Neuron (in vitro differentiated cells): ENCODE results near the gene FSIP2.
"Not testable (repeated sequence)": the region's sequence is repeated elsewhere in the genome, so short reads cannot be mapped to it uniquely, and the experiment has no call there.

ENCODE experiments used
- H2AFZ ChIP-seq: one replicate; pipeline ENCODE4 v1.6.1; 2013; ENCODE audit warnings: low read depth, mild to moderate bottlenecking, inconsistent platforms, low read length, moderate library complexity
- H3K27me3 ChIP-seq: one replicate; pipeline ENCODE4 v1.6.1; 2013; ENCODE audit warnings: low read length; ENCODE audit not compliant: insufficient read depth
- H3K36me3 ChIP-seq: one replicate; pipeline ENCODE4 v1.6.1; 2013; ENCODE audit warnings: low read length; ENCODE audit not compliant: insufficient read depth
- H3K4me1 ChIP-seq: one replicate; pipeline ENCODE4 v1.6.1; 2013; ENCODE audit warnings: low read length; ENCODE audit not compliant: insufficient read depth
- H3K4me3 ChIP-seq: 2 replicates; pipeline ENCODE4 v1.5.1; 2013; ENCODE audit warnings: mild to moderate bottlenecking, low read length, moderate library complexity
- H3K9me3 ChIP-seq: one replicate; pipeline ENCODE4 v1.6.1; 2013; ENCODE audit warnings: low read length

FSIP2 gene

GRCh38 chr2:185825557-185825956 is 87.0 kb downstream of the FSIP2 start:
- Histone ChIP-seq H3K27me3 (no peaks in the 10 kb centered on the region), H2AFZ (no peak overlapping the region), H3K36me3 (no peaks in the 10 kb centered on the region), H3K4me1 (no peaks in the 10 kb centered on the region), H3K9me3 (no peaks in the 10 kb centered on the region), H3K4me3 (no peak overlapping the region)

DNA sequence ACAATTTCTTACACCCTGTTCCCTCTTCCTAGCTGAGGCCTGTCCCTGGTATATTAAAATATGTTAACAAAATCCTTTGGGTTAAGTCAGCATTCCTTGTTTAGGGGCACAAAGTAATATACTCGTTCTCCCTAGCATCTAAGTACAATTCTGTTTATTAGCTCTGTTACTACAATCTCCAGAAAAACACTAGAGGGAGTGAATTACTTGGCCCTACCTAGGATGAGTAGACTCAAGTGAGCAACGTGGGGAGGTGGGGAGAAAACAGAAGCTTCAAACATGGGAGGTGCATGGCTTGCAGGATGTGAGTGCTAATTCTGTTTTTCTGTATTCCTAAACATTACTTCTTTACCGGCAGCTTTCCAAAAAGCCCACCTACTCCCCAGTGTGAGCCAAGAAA is 89.7 kb downstream of the FSIP2 start:
- Histone ChIP-seq H3K4me3 (no peak overlapping the region), H3K36me3 (no peaks in the 10 kb centered on the region), H3K27me3 (no peaks in the 10 kb centered on the region), H3K4me1 (no peaks in the 10 kb centered on the region), H2AFZ (no peak overlapping the region), H3K9me3 (no peaks in the 10 kb centered on the region)

DNA sequence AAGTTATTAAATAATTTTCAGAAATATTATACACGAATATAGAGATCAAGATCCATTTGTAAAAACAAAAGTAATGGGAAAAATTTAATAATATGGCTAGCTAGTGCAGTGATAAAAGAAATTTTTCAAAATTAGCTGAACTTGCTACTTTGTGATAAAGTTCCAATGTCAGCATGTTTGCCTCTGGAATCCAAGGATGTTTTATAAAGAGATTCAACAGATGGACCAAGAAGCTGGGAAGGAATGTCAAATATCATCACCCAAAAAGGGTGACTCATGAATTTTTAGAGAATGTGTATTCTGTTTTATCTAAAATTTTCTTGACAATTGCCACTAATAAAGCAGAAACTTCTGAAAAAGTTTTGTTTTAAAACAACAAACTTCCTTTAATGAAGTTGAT is 95.3 kb downstream of the FSIP2 start:
- Histone ChIP-seq H3K4me1 (no peaks in the 10 kb centered on the region), H3K4me3 (no peak overlapping the region), H3K36me3 (no peaks in the 10 kb centered on the region), H2AFZ (no peak overlapping the region), H3K27me3 (no peaks in the 10 kb centered on the region), H3K9me3 (no peaks in the 10 kb centered on the region)

DNA sequence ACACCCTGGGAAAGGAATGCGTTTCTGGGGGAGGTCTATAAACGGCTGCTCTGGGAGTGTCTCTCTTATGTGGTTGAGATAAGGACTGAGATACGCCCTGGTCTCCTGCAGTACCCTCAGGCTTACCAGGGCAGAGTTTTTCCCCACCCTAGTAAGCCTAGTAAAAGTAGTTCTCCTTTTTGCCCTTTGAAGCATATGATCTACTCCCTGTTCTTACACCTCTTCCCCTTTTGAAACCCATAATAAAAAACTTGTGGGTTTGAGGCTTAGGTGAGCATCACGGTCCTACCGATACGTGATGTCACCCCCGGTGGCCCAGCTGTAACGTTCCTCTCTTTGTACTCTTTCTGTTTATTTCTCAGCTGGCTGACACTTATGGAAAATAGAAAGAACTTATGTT is 97.4 kb downstream of the FSIP2 start:
- Histone ChIP-seq H2AFZ (no peak overlapping the region), H3K9me3 (peaks cover 3% of the 10 kb centered on the region), H3K4me3 (no peak overlapping the region), H3K36me3 (no peaks in the 10 kb centered on the region), H3K27me3 (no peaks in the 10 kb centered on the region), H3K4me1 (no peaks in the 10 kb centered on the region)

- Histone ChIP-seq H3K27me3 (no peaks in the 10 kb centered on the region), H2AFZ (no peak overlapping the region), H3K9me3 (no peaks in the 10 kb centered on the region), H3K36me3 (no peaks in the 10 kb centered on the region), H3K4me3 (no peak overlapping the region), H3K4me1 (no peaks in the 10 kb centered on the region)
Observed at GRCh38 chr2:185854885-185855284, 116.3 kb downstream of the FSIP2 start.

- Histone ChIP-seq H3K4me3 (no peak overlapping the region), H3K4me1 (no peaks in the 10 kb centered on the region), H3K27me3 (no peaks in the 10 kb centered on the region), H3K36me3 (no peaks in the 10 kb centered on the region), H2AFZ (no peak overlapping the region), H3K9me3 (no peaks in the 10 kb centered on the region)
Observed at GRCh38 chr2:185857691-185858090, 119.1 kb downstream of the FSIP2 start.

GRCh38 chr2:185859506-185859905 is 120.9 kb downstream of the FSIP2 start:
- Histone ChIP-seq H3K9me3 (no peaks in the 10 kb centered on the region), H2AFZ (no peak overlapping the region), H3K4me1 (no peaks in the 10 kb centered on the region), H3K4me3 (no peak overlapping the region), H3K27me3 (no peaks in the 10 kb centered on the region), H3K36me3 (no peaks in the 10 kb centered on the region)

- no peak overlapping the region for H2AFZ ChIP-seq
- no peaks in the 10 kb centered on the region for H3K9me3 ChIP-seq
- no peaks in the 10 kb centered on the region for H3K27me3 ChIP-seq
- no peaks in the 10 kb centered on the region for H3K4me1 ChIP-seq
- H3K36me3 ChIP-seq, result no peaks in the 10 kb centered on the region
- no peak overlapping the region for H3K4me3 ChIP-seq
Observed at GRCh38 chr2:185860321-185860720, 121.7 kb downstream of the FSIP2 start.

- no peaks in the 10 kb centered on the region for H3K4me1 ChIP-seq
- H3K4me3 ChIP-seq, result no peak overlapping the region
- H3K9me3 ChIP-seq, result no peaks in the 10 kb centered on the region
- no peaks in the 10 kb centered on the region for H3K27me3 ChIP-seq
- no peaks in the 10 kb centered on the region for H3K36me3 ChIP-seq
- H2AFZ ChIP-seq, result no peak overlapping the region
Observed at GRCh38 chr2:185862657-185863398, 124.2 kb downstream of the FSIP2 start.

DNA sequence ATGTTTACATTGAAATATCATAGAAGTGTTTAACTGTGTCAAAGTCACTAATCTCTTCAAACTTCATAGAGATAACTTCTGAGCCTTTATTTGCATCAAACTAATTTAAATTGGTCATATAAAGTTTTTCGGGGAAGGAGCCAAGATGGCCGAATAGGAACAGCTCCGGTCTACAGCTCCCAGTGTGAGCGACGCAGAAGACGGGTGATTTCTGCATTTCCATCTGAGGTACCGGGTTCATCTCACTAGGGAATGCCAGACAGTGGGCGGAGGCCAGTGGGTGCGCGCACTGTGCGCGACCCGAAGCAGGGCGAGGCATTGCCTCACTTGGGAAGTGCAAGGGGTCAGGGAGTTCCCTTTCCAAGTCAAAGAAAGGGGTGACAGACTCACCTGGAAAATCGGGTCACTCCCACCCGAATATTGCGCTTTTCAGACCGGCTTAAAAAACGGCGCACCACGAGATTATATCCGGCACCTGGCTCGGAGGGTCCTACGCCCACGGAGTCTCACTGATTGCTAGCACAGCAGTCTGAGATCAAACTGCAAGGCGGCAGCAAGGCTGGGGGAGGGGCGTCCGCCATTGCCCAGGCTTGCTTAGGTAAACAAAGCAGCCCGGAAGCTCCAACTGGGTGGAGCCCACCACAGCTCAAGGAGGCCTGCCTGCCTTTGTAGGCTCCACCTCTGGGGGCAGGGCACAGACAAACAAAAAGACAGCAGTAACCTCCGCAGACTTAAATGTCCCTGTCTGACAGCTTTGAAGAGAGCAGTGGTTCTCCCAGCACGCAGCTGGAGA is 126.1 kb downstream of the FSIP2 start:
- H3K36me3 ChIP-seq, H2AFZ ChIP-seq, H3K27me3 ChIP-seq, H3K4me3 ChIP-seq, H3K9me3 ChIP-seq, H3K4me1 ChIP-seq: not testable (repeated sequence)

DNA sequence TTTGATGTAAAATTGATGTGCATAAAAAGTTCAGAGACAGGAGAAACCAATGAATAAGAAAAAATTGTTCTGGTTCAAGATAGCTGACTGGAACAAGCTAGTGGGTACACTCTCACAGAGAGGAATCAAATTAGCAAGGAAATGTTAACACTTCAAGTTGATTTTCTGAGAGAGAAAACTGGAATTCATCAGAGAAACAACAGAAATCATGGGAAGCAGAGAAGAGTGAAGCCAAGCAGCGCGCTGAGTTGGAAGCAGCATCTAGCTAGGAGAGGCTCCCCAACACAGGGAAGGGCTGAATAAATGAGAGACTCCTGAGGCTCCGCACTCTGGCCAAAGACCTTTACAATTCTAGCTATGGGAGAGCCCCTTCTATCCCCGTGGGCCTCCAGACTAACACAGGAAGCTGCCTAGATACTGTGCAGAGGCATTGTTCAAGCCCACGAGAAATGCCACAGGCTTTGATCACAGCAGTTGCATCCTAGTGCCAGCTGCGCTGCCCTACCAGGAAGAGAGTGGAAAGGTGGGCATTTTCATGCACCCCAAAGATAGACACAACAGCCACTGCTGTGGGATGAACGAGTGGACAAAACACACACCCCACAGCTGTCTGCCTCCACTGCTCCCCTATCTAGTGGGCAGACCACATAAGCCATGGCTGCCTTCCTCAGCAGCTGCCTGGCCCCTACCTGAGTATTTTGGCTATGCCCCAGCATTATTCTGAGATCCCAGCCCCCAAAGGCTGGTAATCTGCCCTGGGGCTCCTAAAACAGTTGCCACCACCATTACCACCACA is 136.7 kb downstream of the FSIP2 start:
- no peaks in the 10 kb centered on the region for H3K9me3 ChIP-seq
- no peak overlapping the region for H2AFZ ChIP-seq
- H3K4me3 ChIP-seq, result no peak overlapping the region

GRCh38 chr2:185876234-185876633 is 137.6 kb downstream of the FSIP2 start:
- Histone ChIP-seq H3K4me1 (no peaks in the 10 kb centered on the region), H3K27me3 (no peaks in the 10 kb centered on the region), H3K9me3 (no peaks in the 10 kb centered on the region), H2AFZ (no peak overlapping the region), H3K4me3 (no peak overlapping the region), H3K36me3 (no peaks in the 10 kb centered on the region)

More for the DNA sequence above, 136.7 kb downstream of the FSIP2 start:
- Histone ChIP-seq H3K4me1 (no peaks in the 10 kb centered on the region), H3K36me3 (no peaks in the 10 kb centered on the region), H3K27me3 (no peaks in the 10 kb centered on the region)

- Histone ChIP-seq H3K36me3 (no peaks in the 10 kb centered on the region), H3K9me3 (no peaks in the 10 kb centered on the region), H3K4me1 (no peaks in the 10 kb centered on the region), H3K27me3 (no peaks in the 10 kb centered on the region), H2AFZ (no peak overlapping the region), H3K4me3 (no peak overlapping the region)
Observed at GRCh38 chr2:185880396-185880795, 141.8 kb downstream of the FSIP2 start.
